PFSK-1 (cell line): ENCODE data around the gene IL17A.

Experiments used
- FOXP2 ChIP-seq: optimal IDR thresholded peaks from 2 replicates; pipeline ENCODE3; 2011; ENCODE audit warnings: borderline replicate concordance, control low read depth, inconsistent platforms; ENCODE audit not compliant: insufficient read depth; ENCODE audit errors: extremely low read length, extremely low read depth
- POLR2AphosphoS5 ChIP-seq: IDR thresholded peaks from 2 replicates; pipeline ENCODE4 v1.6.1; 2012; ENCODE audit warnings: low read depth, mild to moderate bottlenecking, control low read depth, low read length, moderate library complexity
- SIN3A ChIP-seq: IDR thresholded peaks from 2 replicates; pipeline ENCODE4 v1.6.1; 2012; ENCODE audit warnings: mild to moderate bottlenecking, low read length, moderate library complexity, borderline replicate concordance; ENCODE audit not compliant: insufficient read depth
- TAF1 ChIP-seq: IDR thresholded peaks from 2 replicates; pipeline ENCODE4 v1.6.1; 2012; ENCODE audit warnings: low read length, control low read depth, borderline replicate concordance; ENCODE audit not compliant: insufficient read depth
- TF ChIP-seq, protein P1 (sequence below), 2 experiments: IDR thresholded peaks; 2 replicates each; pipeline versions ENCODE4 v1.6.1 to v1.8.0; 2011 to 2012; ENCODE audit warnings: low read depth in 2 of 2, low read length in 2 of 2, control low read depth in 1 of 2, inconsistent platforms in 1 of 2, mild to moderate bottlenecking in 1 of 2, moderate library complexity in 1 of 2; ENCODE audit not compliant: insufficient read depth in 1 of 2

The IL17A gene

DNA sequence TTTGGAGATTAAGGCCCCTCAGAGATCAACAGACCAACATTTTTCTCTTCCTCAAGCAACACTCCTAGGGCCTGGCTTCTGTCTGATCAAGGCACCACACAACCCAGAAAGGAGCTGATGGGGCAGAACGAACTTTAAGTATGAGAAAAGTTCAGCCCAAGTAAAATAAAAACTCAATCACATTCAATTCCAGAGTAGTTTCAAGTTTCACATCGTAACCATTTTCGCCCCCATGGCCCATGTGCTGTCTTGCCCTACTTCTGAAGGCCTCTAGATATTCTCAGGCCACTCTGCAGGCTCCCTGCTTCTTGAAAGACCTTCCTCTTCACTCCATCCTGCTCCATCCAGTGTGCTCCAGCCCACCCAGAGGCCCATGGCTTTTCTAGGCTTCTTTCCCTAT lies 4.2 kb downstream of the IL17A start:
- TF ChIP-seq, protein P1, sequence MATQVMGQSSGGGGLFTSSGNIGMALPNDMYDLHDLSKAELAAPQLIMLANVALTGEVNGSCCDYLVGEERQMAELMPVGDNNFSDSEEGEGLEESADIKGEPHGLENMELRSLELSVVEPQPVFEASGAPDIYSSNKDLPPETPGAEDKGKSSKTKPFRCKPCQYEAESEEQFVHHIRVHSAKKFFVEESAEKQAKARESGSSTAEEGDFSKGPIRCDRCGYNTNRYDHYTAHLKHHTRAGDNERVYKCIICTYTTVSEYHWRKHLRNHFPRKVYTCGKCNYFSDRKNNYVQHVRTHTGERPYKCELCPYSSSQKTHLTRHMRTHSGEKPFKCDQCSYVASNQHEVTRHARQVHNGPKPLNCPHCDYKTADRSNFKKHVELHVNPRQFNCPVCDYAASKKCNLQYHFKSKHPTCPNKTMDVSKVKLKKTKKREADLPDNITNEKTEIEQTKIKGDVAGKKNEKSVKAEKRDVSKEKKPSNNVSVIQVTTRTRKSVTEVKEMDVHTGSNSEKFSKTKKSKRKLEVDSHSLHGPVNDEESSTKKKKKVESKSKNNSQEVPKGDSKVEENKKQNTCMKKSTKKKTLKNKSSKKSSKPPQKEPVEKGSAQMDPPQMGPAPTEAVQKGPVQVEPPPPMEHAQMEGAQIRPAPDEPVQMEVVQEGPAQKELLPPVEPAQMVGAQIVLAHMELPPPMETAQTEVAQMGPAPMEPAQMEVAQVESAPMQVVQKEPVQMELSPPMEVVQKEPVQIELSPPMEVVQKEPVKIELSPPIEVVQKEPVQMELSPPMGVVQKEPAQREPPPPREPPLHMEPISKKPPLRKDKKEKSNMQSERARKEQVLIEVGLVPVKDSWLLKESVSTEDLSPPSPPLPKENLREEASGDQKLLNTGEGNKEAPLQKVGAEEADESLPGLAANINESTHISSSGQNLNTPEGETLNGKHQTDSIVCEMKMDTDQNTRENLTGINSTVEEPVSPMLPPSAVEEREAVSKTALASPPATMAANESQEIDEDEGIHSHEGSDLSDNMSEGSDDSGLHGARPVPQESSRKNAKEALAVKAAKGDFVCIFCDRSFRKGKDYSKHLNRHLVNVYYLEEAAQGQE (IDR thresholded peaks at IDR 0.05; ENCODE audit: insufficient read depth in 1 of 2, low read depth in 2 of 2, low read length in 2 of 2): no peak
- TF ChIP-seq POLR2AphosphoS5 (no peak), FOXP2 (no peak), SIN3A (no peak), TAF1 (no peak)

DNA sequence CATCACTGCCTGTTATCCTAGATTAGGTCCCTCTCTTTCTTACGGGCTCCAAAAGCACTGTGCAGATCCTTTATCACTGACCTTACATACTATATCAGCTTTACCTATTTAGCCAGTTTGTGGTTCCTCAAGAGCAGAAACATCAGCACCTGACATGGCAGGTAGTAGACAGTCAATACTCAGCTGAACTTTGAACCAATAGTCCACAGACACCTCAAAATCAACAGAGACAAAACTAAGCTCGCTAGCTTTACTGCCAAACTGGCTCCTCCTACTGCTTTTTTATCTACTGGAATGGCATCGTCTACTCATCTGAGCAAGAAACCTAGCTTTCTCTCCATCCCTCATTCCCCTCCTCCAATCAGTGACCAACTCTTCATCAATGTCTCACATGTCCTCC lies 5.6 kb downstream of the IL17A start:
- TF ChIP-seq POLR2AphosphoS5 (no peak), SIN3A (no peak), TAF1 (no peak), FOXP2 (no peak)
- TF ChIP-seq, protein P1 (IDR thresholded peaks at IDR 0.05; ENCODE audit: insufficient read depth in 1 of 2, low read depth in 2 of 2, low read length in 2 of 2): no peak

DNA sequence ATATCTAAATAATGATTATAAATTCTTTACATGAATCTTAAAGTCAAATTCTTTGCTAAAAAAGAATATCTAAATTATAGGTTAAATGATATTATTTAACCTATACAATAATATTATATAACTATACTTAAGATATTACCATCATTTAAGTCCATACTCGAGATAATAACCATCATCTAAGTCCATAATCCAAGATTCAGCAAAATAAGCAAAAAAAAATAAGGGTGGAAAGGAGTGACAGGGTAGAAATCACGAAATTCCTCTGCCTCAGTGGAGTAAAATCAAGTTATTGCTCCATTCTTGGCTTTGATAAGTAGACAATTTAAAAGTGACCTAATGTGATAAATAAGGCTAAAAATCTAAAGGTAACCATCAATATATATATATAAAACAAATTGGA lies 9.7 kb downstream of the IL17A start:
- TF ChIP-seq SIN3A (no peak), TAF1 (no peak), FOXP2 (no peak), POLR2AphosphoS5 (no peak)
- TF ChIP-seq, protein P1 (IDR thresholded peaks at IDR 0.05; ENCODE audit: insufficient read depth in 1 of 2, low read depth in 2 of 2, low read length in 2 of 2): no peak

DNA sequence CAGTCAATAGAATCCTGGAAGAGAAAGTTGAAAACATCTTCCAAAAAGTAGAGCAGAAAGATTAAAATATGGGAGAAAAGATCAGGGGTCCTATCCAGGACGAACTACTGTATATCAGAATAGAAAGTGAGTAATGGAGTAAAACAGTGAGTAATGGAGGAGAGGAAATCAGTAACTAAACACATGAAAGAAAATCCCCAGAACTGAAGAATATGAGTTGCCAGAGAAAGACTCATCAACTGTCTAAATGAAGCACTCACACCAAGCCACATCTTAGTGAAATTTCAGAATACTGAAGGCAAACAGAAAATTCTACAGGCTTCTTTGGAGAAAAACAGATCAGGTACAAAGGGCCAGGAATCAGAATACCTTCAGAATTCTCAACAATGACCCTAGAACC lies 14.9 kb downstream of the IL17A start:
- no peak for TF ChIP-seq FOXP2
- TF ChIP-seq SIN3A: no peak
- no peak for TF ChIP-seq POLR2AphosphoS5
- TF ChIP-seq TAF1: no peak
- TF ChIP-seq, protein P1 (IDR thresholded peaks at IDR 0.05; ENCODE audit: insufficient read depth in 1 of 2, low read depth in 2 of 2, low read length in 2 of 2): no peak

DNA sequence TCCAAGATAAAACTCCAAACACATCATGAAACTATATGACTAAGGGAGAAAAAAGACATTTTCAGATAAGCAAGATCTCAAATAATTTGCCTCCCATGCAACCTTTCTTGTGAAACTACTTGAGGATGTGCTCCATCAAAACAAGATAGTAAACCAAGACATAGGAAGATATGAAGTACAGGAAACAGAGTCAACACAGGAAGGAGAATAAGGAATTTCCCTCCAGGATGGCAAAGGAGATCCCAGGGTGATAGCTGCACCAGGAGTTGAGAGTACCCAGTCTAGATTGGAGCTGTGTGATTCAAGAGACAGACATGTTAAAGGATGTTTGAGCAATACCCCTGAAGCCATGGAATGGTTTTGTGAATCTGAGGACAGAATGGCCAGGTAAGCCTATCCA lies 15.3 kb downstream of the IL17A start:
- TF ChIP-seq FOXP2: no peak
- no peak for TF ChIP-seq SIN3A
- TF ChIP-seq POLR2AphosphoS5: no peak
- TF ChIP-seq TAF1: no peak
- TF ChIP-seq, protein P1 (IDR thresholded peaks at IDR 0.05; ENCODE audit: insufficient read depth in 1 of 2, low read depth in 2 of 2, low read length in 2 of 2): no peak
